GM19467 (cell line): ENCODE results near the gene CEACAM19.

Experiments
- ATAC-seq: cut with Tn5 transposase; IDR thresholded peaks from one replicate; pipeline ENCODE4 v1.9.1; 2021; ENCODE audit warnings: mild to moderate bottlenecking, moderate library complexity; ENCODE audit not compliant: unreplicated experiment

Gene CEACAM19

GRCh38 chr19:44644402-44645016 is 26.8 kb upstream of the CEACAM19 start:
- no peak for ATAC-seq

DNA sequence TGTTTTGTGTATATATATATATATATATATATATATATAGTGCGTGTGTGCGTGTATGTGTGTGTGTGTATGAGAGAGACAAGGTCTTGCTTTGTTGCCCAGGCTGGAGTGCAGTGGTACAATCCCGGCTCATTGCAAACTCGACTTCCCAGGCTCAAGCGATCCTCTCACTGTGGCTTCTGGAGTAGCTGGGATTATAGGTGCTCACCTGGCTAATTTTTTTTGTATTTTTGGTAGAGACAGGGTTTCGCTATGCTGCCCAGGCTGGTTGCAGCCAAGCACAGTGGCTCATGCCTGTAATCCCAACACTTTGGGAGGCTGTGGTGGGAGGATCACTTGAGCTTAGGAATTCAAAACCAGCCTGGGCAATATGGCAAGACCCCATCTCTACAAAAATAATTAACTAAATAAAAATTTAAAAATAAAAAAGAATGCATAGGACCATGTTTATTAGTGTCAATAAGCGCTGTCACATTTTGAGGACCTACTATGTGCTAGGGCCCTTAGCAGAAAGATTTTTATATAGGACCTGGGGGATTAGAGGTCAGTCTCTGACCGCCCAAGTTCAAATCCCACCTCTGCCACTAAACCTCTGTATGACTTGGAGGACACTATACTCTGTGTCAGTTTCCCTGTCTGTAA is 25.8 kb upstream of the CEACAM19 start:
- ATAC-seq = no peak

GRCh38 chr19:44646049-44646416 is 25.2 kb upstream of the CEACAM19 start:
- ATAC-seq = no peak

GRCh38 chr19:44647144-44647543 is 24.1 kb upstream of the CEACAM19 start:
- ATAC-seq = no peak

- ATAC-seq = no peak
Measured at GRCh38 chr19:44648631-44649251, 22.5 kb upstream of the CEACAM19 start.

DNA sequence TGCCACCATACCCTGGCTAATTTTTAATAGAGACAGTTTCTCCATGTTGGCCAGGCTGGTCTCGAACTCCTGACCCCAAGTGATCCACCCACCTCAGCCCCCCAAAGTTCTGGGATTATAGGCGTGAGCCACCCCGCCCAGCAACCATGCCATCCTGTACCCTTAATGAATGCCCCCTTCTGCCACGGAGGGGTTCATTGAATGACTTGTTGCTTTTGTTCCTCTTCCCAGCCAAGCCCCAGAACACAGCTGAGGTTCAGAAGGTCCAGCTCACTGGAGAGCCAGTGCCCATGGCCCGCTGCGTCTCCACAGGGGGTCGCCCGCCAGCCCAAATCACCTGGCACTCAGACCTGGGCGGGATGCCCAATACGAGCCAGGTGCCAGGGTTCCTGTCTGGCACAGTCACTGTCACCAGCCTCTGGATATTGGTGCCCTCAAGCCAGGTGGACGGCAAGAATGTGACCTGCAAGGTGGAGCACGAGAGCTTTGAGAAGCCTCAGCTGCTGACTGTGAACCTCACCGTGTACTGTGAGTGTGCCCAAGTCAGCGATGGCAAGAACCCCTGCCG is 21.6 kb upstream of the CEACAM19 start:
- no peak for ATAC-seq

- no peak for ATAC-seq
Measured at GRCh38 chr19:44653343-44653742, 17.9 kb upstream of the CEACAM19 start.

- ATAC-seq = peak; percentile 75
Measured at GRCh38 chr19:44653977-44654774, 17.1 kb upstream of the CEACAM19 start.

DNA sequence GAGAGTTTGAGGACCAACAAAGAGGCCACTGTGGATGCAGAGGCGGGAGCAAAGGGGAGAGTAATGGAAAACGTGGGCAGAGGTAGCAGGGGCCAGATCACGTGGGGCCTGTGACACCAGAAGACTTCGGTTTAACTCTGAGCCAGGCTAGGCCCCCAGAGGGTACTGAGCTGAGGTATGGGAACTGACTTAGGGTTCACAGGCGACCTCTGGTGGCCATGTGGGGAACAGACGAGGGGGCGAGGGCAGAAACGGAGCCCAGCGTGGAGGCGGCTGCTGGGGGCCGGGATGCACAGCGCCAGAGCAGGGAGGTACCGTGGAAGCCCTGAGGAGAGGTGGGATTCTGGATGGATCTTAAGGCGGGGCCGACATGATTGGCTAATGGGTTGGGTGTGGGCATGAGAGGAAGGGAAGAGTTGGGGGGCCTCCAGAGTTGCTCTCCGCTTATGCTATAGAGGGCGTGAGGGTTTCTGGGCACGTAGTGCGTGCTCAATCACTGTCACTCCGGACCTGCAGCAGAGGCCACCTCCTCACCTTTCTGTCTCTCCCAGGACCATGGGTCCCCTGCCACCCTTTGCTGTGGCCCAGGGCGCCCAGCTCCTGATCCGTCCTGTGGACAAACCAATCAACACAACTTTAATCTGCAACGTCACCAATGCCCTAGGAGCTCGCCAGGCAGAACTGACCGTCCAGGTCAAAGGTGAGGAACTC is 13.9 kb upstream of the CEACAM19 start:
- no peak for ATAC-seq

DNA sequence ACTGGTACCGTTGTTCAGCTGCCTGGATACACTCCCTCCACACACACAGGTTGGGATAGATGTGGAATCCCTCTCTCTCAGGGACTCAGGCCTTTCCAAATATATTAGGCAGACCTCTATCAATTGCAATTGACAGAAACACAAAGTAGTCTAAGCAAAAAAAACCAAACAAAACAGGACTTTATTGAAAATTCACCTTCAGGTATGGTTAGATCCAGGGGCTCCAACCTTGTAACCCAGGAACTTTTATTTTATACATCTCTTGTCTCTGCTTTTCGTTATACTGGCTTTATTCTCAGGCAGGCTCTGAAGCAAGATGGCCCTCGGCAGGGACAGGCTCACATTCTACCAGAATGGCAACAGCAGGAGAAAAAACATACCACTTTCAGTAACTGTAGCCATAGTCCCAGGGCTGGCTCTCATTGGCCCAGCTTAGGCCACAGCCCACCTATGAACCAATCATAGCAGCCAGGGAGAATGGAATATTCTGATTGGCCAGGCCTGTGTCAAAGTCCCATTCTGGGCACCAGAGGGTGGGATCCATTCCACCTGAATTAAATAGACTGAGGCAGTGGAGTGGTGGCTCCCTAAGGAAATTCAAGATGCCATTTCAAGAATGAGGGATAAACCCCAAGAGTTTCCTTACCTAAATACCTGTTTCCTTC is 13.1 kb upstream of the CEACAM19 start:
- no peak for ATAC-seq

- ATAC-seq = no peak
Measured at GRCh38 chr19:44660081-44660480, 11.2 kb upstream of the CEACAM19 start.

DNA sequence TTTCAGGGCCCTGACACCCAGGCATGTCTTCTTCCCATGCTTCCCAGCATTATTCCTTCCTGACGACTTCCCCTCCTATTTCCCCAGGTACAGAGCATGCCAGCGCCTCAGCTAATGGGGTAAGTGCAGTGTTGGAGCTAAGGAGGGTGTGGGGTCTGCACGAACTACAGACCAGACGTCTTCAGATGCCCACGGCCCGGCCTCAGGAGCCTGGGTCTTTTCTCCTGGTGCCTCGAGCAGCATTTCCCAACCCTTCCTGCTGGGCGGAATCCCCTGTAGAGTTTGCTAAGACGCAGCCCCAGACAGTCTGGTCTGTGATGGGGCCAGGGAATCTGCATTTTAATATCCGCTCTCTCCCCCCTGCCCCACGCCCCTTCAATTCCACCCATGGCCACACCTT is 10.1 kb upstream of the CEACAM19 start:
- no peak for ATAC-seq

DNA sequence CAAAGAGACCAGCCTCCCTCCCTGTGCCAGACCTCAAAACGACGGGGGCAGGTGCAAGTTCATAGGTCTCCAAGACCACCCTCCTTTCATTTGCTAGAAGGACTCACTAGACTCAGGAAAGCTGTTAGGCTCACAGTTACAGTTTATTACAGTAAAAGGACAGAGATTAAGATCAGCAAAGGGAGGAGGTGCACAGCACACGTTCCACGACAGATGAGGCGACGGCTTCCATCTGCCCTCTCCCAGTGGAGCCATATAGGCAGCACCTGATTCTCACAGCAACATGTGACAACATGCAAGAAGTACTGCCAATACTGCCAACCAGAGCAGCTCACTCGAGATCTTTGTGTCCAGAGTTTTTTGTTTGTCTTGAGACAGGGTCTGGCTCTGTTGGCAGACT is 9.4 kb upstream of the CEACAM19 start:
- no peak for ATAC-seq

DNA sequence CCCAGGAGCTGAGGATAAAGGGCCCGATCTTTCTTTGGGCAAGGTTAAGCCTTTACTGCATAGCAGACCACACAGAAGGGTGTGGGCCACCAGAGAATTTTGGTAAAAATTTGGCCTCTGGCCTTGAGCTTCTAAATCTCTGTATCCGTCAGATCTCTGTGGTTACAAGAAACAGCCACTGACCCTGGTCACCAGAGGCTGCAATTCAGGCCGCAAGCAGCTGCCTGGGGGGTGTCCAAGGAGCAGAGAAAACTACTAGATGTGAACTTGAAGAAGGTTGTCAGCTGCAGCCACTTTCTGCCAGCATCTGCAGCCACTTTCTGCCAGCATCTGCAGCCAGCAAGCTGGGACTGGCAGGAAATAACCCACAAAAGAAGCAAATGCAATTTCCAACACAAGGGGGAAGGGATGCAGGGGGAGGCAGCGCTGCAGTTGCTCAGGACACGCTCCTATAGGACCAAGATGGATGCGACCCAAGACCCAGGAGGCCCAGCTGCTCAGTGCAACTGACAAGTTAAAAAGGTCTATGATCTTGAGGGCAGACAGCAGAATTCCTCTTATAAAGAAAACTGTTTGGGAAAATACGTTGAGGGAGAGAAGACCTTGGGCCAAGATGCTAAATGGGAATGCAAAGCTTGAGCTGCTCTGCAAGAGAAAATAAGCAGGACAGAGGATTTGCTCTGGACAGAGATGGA is 8.4 kb upstream of the CEACAM19 start:
- ATAC-seq = no peak

DNA sequence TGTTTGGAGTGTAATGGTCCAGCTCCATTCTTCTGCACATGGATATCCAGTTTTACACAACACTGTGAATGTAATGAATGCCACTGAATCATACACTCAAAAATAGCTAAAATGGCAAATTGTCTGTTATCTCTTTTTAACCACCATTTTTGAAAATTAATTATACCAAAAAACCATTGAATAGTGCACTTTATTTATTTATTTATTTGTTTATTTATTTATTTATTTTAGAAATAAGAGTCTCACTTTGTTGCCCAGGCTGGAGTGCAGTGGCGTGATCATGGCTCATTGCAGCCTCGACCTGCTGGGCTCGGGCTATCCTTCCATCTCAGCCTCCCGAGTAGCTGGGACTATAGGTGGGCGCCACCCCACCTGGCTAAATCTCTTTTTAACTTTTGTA is 7.3 kb upstream of the CEACAM19 start:
- ATAC-seq = no peak

- ATAC-seq = no peak
Measured at GRCh38 chr19:44664976-44665375, 6.3 kb upstream of the CEACAM19 start.

DNA sequence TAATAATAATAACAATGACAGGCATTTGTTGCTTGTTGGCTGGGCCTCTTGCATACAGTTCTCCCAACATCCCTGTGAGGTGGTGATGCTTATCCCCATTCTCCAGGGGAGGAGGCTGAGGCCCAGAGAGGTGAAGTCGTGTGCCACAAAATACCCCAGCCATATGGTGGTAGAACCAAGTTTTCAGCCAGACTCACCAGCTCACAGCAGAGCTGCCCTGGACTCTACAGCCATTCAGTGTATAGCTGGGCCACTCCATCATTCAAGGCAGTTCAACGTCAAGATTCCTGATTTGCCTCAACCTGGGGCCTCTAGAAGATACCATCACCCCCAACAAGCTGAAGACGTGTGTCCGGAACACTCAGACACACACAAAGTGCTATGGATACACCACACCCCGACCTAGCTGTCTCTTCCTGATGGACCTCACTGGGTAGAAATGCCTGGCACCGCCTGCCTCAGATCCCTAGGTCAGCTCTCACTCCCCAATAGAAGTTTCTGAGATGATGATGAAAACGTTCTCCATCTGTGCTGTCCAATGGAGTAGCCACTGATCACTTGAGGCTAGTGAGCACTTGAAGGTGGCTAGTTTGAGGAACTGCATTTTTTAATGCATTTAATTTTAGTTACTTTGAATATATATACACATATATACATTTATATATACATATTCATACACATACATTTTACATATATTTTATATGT is 4.3 kb upstream of the CEACAM19 start:
- ATAC-seq = no peak

- ATAC-seq = no peak
Measured at GRCh38 chr19:44668985-44669764, 2.1 kb upstream of the CEACAM19 start.
